SK-N-DZ (cell line): Measurements from ENCODE around the gene ITPKB.
"Not testable (repeated sequence)": the region's sequence is repeated elsewhere in the genome, so short reads cannot be mapped to it uniquely, and the experiment has no call there.

Experiments
- DNase-seq: peaks from one replicate; pipeline ENCODE4 v3.0.0-alpha.2; 2015; ENCODE audit warnings: low spot score

The ITPKB gene

GRCh38 chr1:226625326-226625725 lies 113.8 kb downstream of the ITPKB start:
- no peak for DNase-seq

GRCh38 chr1:226624526-226624925 lies 114.6 kb downstream of the ITPKB start:
- DNase-seq = no peak

- DNase-seq = no peak
Measured at GRCh38 chr1:226622012-226622411, 117.1 kb downstream of the ITPKB start.

GRCh38 chr1:226619031-226619430 lies 120.1 kb downstream of the ITPKB start:
- DNase-seq = no peak

GRCh38 chr1:226618380-226618779 lies 120.7 kb downstream of the ITPKB start:
- no peak for DNase-seq

- not testable (repeated sequence) for DNase-seq
Measured at GRCh38 chr1:226617719-226618118, 121.4 kb downstream of the ITPKB start.

GRCh38 chr1:226617109-226617508 lies 122.0 kb downstream of the ITPKB start:
- DNase-seq = no peak

GRCh38 chr1:226616636-226617035 lies 122.4 kb downstream of the ITPKB start:
- no peak for DNase-seq

- DNase-seq = no peak
Measured at GRCh38 chr1:226615876-226616275, 123.2 kb downstream of the ITPKB start.

- DNase-seq = not testable (repeated sequence)
Measured at GRCh38 chr1:226611980-226612379, 127.1 kb downstream of the ITPKB start.

GRCh38 chr1:226611301-226611700 lies 127.8 kb downstream of the ITPKB start:
- no peak for DNase-seq

GRCh38 chr1:226610671-226611070 lies 128.4 kb downstream of the ITPKB start:
- no peak for DNase-seq

- no peak for DNase-seq
Measured at GRCh38 chr1:226609836-226610455, 129.1 kb downstream of the ITPKB start.

GRCh38 chr1:226608699-226609505 lies 130.2 kb downstream of the ITPKB start:
- peak; percentile 32 for DNase-seq

- DNase-seq = no peak
Measured at GRCh38 chr1:226607821-226608220, 131.3 kb downstream of the ITPKB start.

GRCh38 chr1:226607268-226607660 lies 131.8 kb downstream of the ITPKB start:
- no peak for DNase-seq

- DNase-seq = no peak
Measured at GRCh38 chr1:226606311-226607267, 132.5 kb downstream of the ITPKB start.

- no peak for DNase-seq
Measured at GRCh38 chr1:226605318-226605950, 133.6 kb downstream of the ITPKB start.

- DNase-seq = no peak
Measured at GRCh38 chr1:226604560-226605317, 134.3 kb downstream of the ITPKB start.

GRCh38 chr1:226603858-226604559 lies 135.1 kb downstream of the ITPKB start:
- DNase-seq = no peak
